ENCODE measurements around the gene HAPLN1. TPM values are rescaled to one million over a fixed set of nuclear protein-coding genes. Genes with fewer than 3 reads are reported as not detected.
"Not testable (repeated sequence)": the region's sequence is repeated elsewhere in the genome, so short reads cannot be mapped to it uniquely, and the experiment has no call there.

The HAPLN1 gene
- total RNA-seq, result 10 to 100 TPM in 1 of 8 experiments, 1 to 10 TPM in 2, under 1 TPM in 3, not detected in 2; 0.04 to 10.5 (median 2.6) TPM

GRCh38 chr5:83720836-83721537 is at the start of gene HAPLN1:
HAPLN1 (minus strand) TSS chr5:83720855; CDS start chr5:83673523, 47,332 bp downstream.
- no peak within 1 kb of the TSS for H3K27ac ChIP-seq
- in situ Hi-C loops (cut with MboI; ENCODE audit: low pct_unique_long_range_greater_than_20kb in 2 of 9, low sequenced_read_pairs in 9 of 9, unreplicated experiment in 9 of 9), result loop anchor here in 1 of 9 experiments (25.0 kb wide), 1 partner anchor 541 kb away; no protein-coding TSS in a partner anchor
- WGBS, 10 experiments, result 0 to 100% (median 46%) methylated on average over 1 to 12 of the region's 16 CpGs; no CpG with 5 or more reads in 1 of the 10 experiments
- ATAC-seq (replicated peaks in 6 of 8), result peak in 2 of 8 experiments; percentile 13 to 14
- H3K4me3 ChIP-seq, result peak within 1 kb of the TSS; percentile 43 to 60 (median 51)
- peaks cover 4 to 15% of the 10 kb centered on the region in 2 donors for H3K4me1 ChIP-seq (replicated peaks in 1 of 2)

GRCh38 chr5:83767409-83767992 is 46.8 kb upstream of the HAPLN1 start:
- H3K27ac ChIP-seq, result no peak overlapping the region
- H3K4me1 ChIP-seq (replicated peaks in 1 of 2), result no peaks in the 10 kb centered on the region
- H3K4me3 ChIP-seq, result no peak overlapping the region
- in situ Hi-C loops (cut with MboI; ENCODE audit: low pct_unique_long_range_greater_than_20kb in 2 of 9, low sequenced_read_pairs in 9 of 9, unreplicated experiment in 9 of 9), result no loop called here
- ATAC-seq (replicated peaks in 6 of 8), result no peak
- WGBS, 10 experiments, result 3 to 50% (median 33%) methylated on average over 1 to 3 of the region's 3 CpGs

- WGBS, 10 experiments, result 56 to 100% (median 85%) methylated on average over 1 of the region's 1 CpG; no CpG with 5 or more reads in 2 of the 10 experiments
- Histone ChIP-seq H3K4me1 (replicated peaks in 1 of 2) (no peaks in the 10 kb centered on the region), H3K4me3 (no peak overlapping the region), H3K27ac (no peak overlapping the region)
- no peak for ATAC-seq (replicated peaks in 6 of 8)
- in situ Hi-C loops (cut with MboI; ENCODE audit: low pct_unique_long_range_greater_than_20kb in 2 of 9, low sequenced_read_pairs in 9 of 9, unreplicated experiment in 9 of 9), result no loop called here
Measured at GRCh38 chr5:83764101-83764500, 43.4 kb upstream of the HAPLN1 start.

- Histone ChIP-seq H3K4me3 (no peak overlapping the region), H3K4me1 (replicated peaks in 1 of 2) (no peaks in the 10 kb centered on the region), H3K27ac (no peak overlapping the region)
- in situ Hi-C loops (cut with MboI; ENCODE audit: low pct_unique_long_range_greater_than_20kb in 2 of 9, low sequenced_read_pairs in 9 of 9, unreplicated experiment in 9 of 9), result no loop called here
- 0 to 87% (median 81%) methylated on average over 1 to 4 of the region's 4 CpGs for WGBS, 10 experiments
- ATAC-seq (replicated peaks in 6 of 8), result no peak
Measured at GRCh38 chr5:83760579-83760978, 39.9 kb upstream of the HAPLN1 start.

- no peak overlapping the region for H3K27ac ChIP-seq
- 0 to 100% (median 76%) methylated on average over 1 of the region's 1 CpG for WGBS, 10 experiments
- no peaks in the 10 kb centered on the region for H3K4me1 ChIP-seq (replicated peaks in 1 of 2)
- no peak overlapping the region for H3K4me3 ChIP-seq
- in situ Hi-C loops (cut with MboI; ENCODE audit: low pct_unique_long_range_greater_than_20kb in 2 of 9, low sequenced_read_pairs in 9 of 9, unreplicated experiment in 9 of 9), result no loop called here
- no peak for ATAC-seq (replicated peaks in 6 of 8)
Measured at GRCh38 chr5:83752700-83753099, 32.0 kb upstream of the HAPLN1 start.

GRCh38 chr5:83751201-83751600 is 30.5 kb upstream of the HAPLN1 start:
- no peak for ATAC-seq (replicated peaks in 6 of 8)
- in situ Hi-C loops (cut with MboI; ENCODE audit: low pct_unique_long_range_greater_than_20kb in 2 of 9, low sequenced_read_pairs in 9 of 9, unreplicated experiment in 9 of 9), result no loop called here
- WGBS, 10 experiments, result 0 to 100% (median 0%) methylated on average over 1 of the region's 1 CpG; no CpG with 5 or more reads in 1 of the 10 experiments
- Histone ChIP-seq H3K4me3 (no peak overlapping the region), H3K27ac (no peak overlapping the region), H3K4me1 (replicated peaks in 1 of 2) (no peaks in the 10 kb centered on the region)

GRCh38 chr5:83750749-83751148 is 30.1 kb upstream of the HAPLN1 start:
- H3K27ac ChIP-seq, result no peak overlapping the region
- H3K4me3 ChIP-seq, result no peak overlapping the region
- in situ Hi-C loops (cut with MboI; ENCODE audit: low pct_unique_long_range_greater_than_20kb in 2 of 9, low sequenced_read_pairs in 9 of 9, unreplicated experiment in 9 of 9), result no loop called here
- no peaks in the 10 kb centered on the region for H3K4me1 ChIP-seq (replicated peaks in 1 of 2)
- ATAC-seq (replicated peaks in 6 of 8), result no peak
- WGBS, 10 experiments, result 0 to 100% (median 72%) methylated on average over 1 of the region's 1 CpG; no CpG with 5 or more reads in 2 of the 10 experiments

- H3K27ac ChIP-seq, result no peak overlapping the region
- WGBS, 10 experiments, result 33 to 100% (median 87%) methylated on average over 1 to 2 of the region's 2 CpGs
- ATAC-seq (replicated peaks in 6 of 8), result no peak
- H3K4me1 ChIP-seq (replicated peaks in 1 of 2), result no peaks in the 10 kb centered on the region
- in situ Hi-C loops (cut with MboI; ENCODE audit: low pct_unique_long_range_greater_than_20kb in 2 of 9, low sequenced_read_pairs in 9 of 9, unreplicated experiment in 9 of 9), result loop anchor here in 1 of 9 experiments (25.0 kb wide), 1 partner anchor 166 kb away; no protein-coding TSS in a partner anchor
- H3K4me3 ChIP-seq, result no peak overlapping the region
Measured at GRCh38 chr5:83745816-83746215, 25.2 kb upstream of the HAPLN1 start.

- H3K27ac ChIP-seq, result no peak overlapping the region
- in situ Hi-C loops (cut with MboI; ENCODE audit: low pct_unique_long_range_greater_than_20kb in 2 of 9, low sequenced_read_pairs in 9 of 9, unreplicated experiment in 9 of 9), result loop anchor here in 1 of 9 experiments (25.0 kb wide), 1 partner anchor 167 kb away; no protein-coding TSS in a partner anchor
- H3K4me3 ChIP-seq, result no peak overlapping the region
- WGBS, 10 experiments, result 20 to 100% (median 63%) methylated on average over 1 of the region's 1 CpG; no CpG with 5 or more reads in 1 of the 10 experiments
- ATAC-seq (replicated peaks in 6 of 8), result no peak
- H3K4me1 ChIP-seq (replicated peaks in 1 of 2), result no peaks in the 10 kb centered on the region
Measured at GRCh38 chr5:83744821-83745220, 24.2 kb upstream of the HAPLN1 start.

GRCh38 chr5:83742089-83742488 is 21.4 kb upstream of the HAPLN1 start:
- 14 to 100% (median 93%) methylated on average over 1 to 4 of the region's 4 CpGs for WGBS, 10 experiments
- Histone ChIP-seq H3K4me1 (replicated peaks in 1 of 2) (no peaks in the 10 kb centered on the region), H3K4me3 (no peak overlapping the region), H3K27ac (no peak overlapping the region)
- ATAC-seq (replicated peaks in 6 of 8), result no peak
- in situ Hi-C loops (cut with MboI; ENCODE audit: low pct_unique_long_range_greater_than_20kb in 2 of 9, low sequenced_read_pairs in 9 of 9, unreplicated experiment in 9 of 9), result loop anchor here in 1 of 9 experiments (25.0 kb wide), 1 partner anchor 170 kb away; no protein-coding TSS in a partner anchor

- Histone ChIP-seq H3K4me1 (replicated peaks in 1 of 2) (no peaks in the 10 kb centered on the region), H3K27ac (no peak overlapping the region), H3K4me3 (no peak overlapping the region)
- in situ Hi-C loops (cut with MboI; ENCODE audit: low pct_unique_long_range_greater_than_20kb in 2 of 9, low sequenced_read_pairs in 9 of 9, unreplicated experiment in 9 of 9), result loop anchor here in 1 of 9 experiments (25.0 kb wide), 1 partner anchor 171 kb away; no protein-coding TSS in a partner anchor
- 5 to 100% (median 86%) methylated on average over 1 to 3 of the region's 3 CpGs for WGBS, 10 experiments
- ATAC-seq (replicated peaks in 6 of 8), result no peak
Measured at GRCh38 chr5:83741571-83741970, 20.9 kb upstream of the HAPLN1 start.

- Histone ChIP-seq H3K27ac (no peak overlapping the region), H3K4me3 (no peak overlapping the region), H3K4me1 (replicated peaks in 1 of 2) (no peaks in the 10 kb centered on the region)
- WGBS, 10 experiments, result 50 to 100% (median 84%) methylated on average over 1 to 2 of the region's 2 CpGs; no CpG with 5 or more reads in 2 of the 10 experiments
- in situ Hi-C loops (cut with MboI; ENCODE audit: low pct_unique_long_range_greater_than_20kb in 2 of 9, low sequenced_read_pairs in 9 of 9, unreplicated experiment in 9 of 9), result loop anchor here in 1 of 9 experiments (25.0 kb wide), 1 partner anchor 172 kb away; no protein-coding TSS in a partner anchor
- no peak for ATAC-seq (replicated peaks in 6 of 8)
Measured at GRCh38 chr5:83740741-83741140, 20.1 kb upstream of the HAPLN1 start.

- not testable (repeated sequence) for H3K4me3 ChIP-seq; H3K27ac ChIP-seq; ATAC-seq (replicated peaks in 6 of 8); H3K4me1 ChIP-seq (replicated peaks in 1 of 2)
- WGBS, 10 experiments, result 6 to 100% (median 93%) methylated on average over 1 to 2 of the region's 2 CpGs; no CpG with 5 or more reads in 4 of the 10 experiments
- in situ Hi-C loops (cut with MboI; ENCODE audit: low pct_unique_long_range_greater_than_20kb in 2 of 9, low sequenced_read_pairs in 9 of 9, unreplicated experiment in 9 of 9), result loop anchor here in 1 of 9 experiments (25.0 kb wide), 1 partner anchor 176 kb away; no protein-coding TSS in a partner anchor
Measured at GRCh38 chr5:83736169-83736568, 15.5 kb upstream of the HAPLN1 start.
